DOHH2 (cell line): ENCODE data around the gene ARAP1.

Experiments used
- H3F3A ChIP-seq: fragments of 200-600 bp; sonication (generic), shearing (Covaris generic); 2 replicates; pipeline ENCODE4 v1.6.0; 2016; ENCODE audit warnings: antibody characterized with exemption, mild to moderate bottlenecking; ENCODE audit not compliant: control insufficient read depth, insufficient read depth
- H3K27ac ChIP-seq: fragments of 200-600 bp; sonication (generic); 2 replicates; pipeline ENCODE4 v1.5.1; 2014; ENCODE audit warnings: low read depth, mild to moderate bottlenecking, low read length, moderate library complexity
- H3K27me3 ChIP-seq: fragments of 200-600 bp; sonication (generic); 2 replicates; pipeline ENCODE4 v1.6.1; 2014; ENCODE audit warnings: mild to moderate bottlenecking, low read length, mixed read lengths; ENCODE audit not compliant: control insufficient read depth
- H3K36me3 ChIP-seq: fragments of 200-600 bp; sonication (generic); 2 replicates; pipeline ENCODE4 v1.6.1; 2014; ENCODE audit warnings: mild to moderate bottlenecking, low read length, moderate library complexity, mixed read lengths; ENCODE audit not compliant: control insufficient read depth
- H3K4me1 ChIP-seq: fragments of 200-600 bp; sonication (generic); 2 replicates; pipeline ENCODE4 v1.6.1; 2014; ENCODE audit warnings: mild to moderate bottlenecking, low read length, mixed read lengths; ENCODE audit not compliant: control insufficient read depth
- H3K4me2 ChIP-seq: fragments of 200-600 bp; sonication (generic); 2 replicates; pipeline ENCODE4 v1.6.0; 2014; ENCODE audit warnings: mild to moderate bottlenecking, low read length, moderate library complexity
- H3K4me3 ChIP-seq: fragments of 200-600 bp; sonication (generic); 2 replicates; pipeline ENCODE4 v1.5.1; 2014; ENCODE audit warnings: mild to moderate bottlenecking, low read length, mixed read lengths
- H3K79me2 ChIP-seq: fragments of 200-600 bp; sonication (generic); 2 replicates; pipeline ENCODE4 v1.6.1; 2014; ENCODE audit warnings: mild to moderate bottlenecking, low read length, mixed read lengths; ENCODE audit not compliant: control insufficient read depth
- H3K9me2 ChIP-seq: fragments of 200-600 bp; sonication (generic); replicated peaks from 2 replicates; pipeline ENCODE4 v1.6.1; 2014; ENCODE audit warnings: mild to moderate bottlenecking, low read length, mixed read lengths; ENCODE audit not compliant: control insufficient read depth
- H3K9me3 ChIP-seq: fragments of 200-600 bp; sonication (generic); 2 replicates; pipeline ENCODE4 v1.6.1; 2014; ENCODE audit warnings: antibody characterized with exemption, low read length, mixed read lengths; ENCODE audit not compliant: control insufficient read depth, insufficient read depth
- H4K20me1 ChIP-seq: fragments of 200-600 bp; sonication (generic); 2 replicates; pipeline ENCODE4 v1.6.0; 2014; ENCODE audit warnings: low read depth, mild to moderate bottlenecking, antibody characterized with exemption, low read length, moderate library complexity; ENCODE audit not compliant: control insufficient read depth, insufficient read depth
- EZH2phosphoT487 ChIP-seq: fragments of 200-600 bp; sonication (generic); IDR thresholded peaks from 2 replicates; pipeline ENCODE4 v1.6.1; 2017; ENCODE audit warnings: borderline replicate concordance, mild to moderate bottlenecking, antibody characterized with exemption, low read length, moderate library complexity, mixed read lengths
- TF ChIP-seq, protein P1 (sequence below): fragments of 200-600 bp; sonication (generic); IDR thresholded peaks from one replicate; pipeline ENCODE4 v1.5.1; 2014; ENCODE audit warnings: antibody characterized with exemption, mild to moderate bottlenecking, low read depth, low read length; ENCODE audit not compliant: poor library complexity, severe bottlenecking

Gene ARAP1

DNA sequence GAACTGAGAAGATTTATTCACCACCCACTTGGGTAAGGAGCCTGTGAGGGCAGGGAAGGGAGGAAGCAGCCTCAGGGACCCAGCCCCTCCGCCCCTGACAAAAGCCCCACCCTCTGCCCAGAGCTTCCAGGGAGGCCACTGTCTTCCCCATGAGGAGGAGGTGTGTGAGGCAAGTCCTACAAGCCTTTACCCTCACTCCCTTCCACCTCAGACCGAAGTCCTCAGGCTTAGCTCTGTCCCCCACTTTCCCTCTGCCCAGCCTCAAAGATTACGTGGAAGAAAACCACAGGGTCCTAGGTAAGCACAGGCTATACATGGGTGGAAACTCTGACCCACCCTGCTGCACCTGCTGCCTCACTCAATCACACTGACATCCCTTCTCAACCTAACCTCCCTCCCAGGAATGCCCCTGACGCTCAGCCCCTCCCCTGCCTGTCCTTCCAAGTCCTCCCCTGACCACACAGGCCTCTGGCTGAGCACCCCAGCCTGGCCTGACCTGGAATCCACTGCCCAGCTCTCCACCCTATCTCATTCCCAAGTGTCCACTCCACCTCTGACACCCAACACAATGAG is 3.6 kb upstream of the ARAP1 start:
- Histone ChIP-seq H3K9me3 (no peaks in the 10 kb centered on the region), H3K4me3 (no peak overlapping the region), H3K4me2 (no peak overlapping the region), H3K27ac (no peak overlapping the region), H3K4me1 (peaks cover 19% of the 10 kb centered on the region), H3K36me3 (no peaks in the 10 kb centered on the region), H3F3A (no peaks in the 10 kb centered on the region), H3K9me2 (no peaks in the 10 kb centered on the region), H3K79me2 (peaks cover 13% of the 10 kb centered on the region), H3K27me3 (no peaks in the 10 kb centered on the region), H4K20me1 (no peaks in the 10 kb centered on the region)
- TF ChIP-seq, protein P1, sequence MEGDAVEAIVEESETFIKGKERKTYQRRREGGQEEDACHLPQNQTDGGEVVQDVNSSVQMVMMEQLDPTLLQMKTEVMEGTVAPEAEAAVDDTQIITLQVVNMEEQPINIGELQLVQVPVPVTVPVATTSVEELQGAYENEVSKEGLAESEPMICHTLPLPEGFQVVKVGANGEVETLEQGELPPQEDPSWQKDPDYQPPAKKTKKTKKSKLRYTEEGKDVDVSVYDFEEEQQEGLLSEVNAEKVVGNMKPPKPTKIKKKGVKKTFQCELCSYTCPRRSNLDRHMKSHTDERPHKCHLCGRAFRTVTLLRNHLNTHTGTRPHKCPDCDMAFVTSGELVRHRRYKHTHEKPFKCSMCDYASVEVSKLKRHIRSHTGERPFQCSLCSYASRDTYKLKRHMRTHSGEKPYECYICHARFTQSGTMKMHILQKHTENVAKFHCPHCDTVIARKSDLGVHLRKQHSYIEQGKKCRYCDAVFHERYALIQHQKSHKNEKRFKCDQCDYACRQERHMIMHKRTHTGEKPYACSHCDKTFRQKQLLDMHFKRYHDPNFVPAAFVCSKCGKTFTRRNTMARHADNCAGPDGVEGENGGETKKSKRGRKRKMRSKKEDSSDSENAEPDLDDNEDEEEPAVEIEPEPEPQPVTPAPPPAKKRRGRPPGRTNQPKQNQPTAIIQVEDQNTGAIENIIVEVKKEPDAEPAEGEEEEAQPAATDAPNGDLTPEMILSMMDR, result no peak
- TF ChIP-seq EZH2phosphoT487, result no peak

DNA sequence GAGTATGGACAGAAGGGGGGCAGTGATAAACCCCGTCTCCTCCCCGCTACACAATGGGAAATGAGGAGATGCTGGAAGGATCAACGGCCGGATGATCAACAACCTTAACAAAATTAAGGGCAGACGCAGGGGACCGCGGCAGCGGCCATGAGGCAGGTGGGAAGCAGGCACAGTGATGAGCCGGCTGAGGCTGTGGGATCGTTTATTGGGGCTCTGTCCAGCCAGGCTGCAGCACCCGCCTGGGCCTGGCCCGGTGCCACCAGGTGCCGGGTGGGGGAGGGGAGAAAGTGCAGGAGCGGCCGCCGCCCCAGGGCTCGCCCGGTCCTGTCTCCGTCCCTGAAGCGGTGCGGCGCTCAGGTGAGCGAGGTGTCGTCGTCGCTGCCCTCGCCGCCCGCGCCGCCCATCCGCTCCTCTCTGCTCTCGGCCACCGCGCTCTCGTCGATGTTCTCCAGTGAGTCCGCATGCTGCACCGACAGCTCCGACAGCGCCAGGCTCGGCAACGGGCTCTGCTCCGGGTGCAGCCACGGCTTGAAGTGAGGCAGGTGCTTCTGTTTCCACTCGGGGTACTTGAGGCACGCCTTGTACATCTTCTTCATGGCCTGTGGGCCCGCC is 2.4 kb upstream of the ARAP1 start:
- Histone ChIP-seq H4K20me1 (no peaks in the 10 kb centered on the region), H3K4me1 (peaks cover 24% of the 10 kb centered on the region), H3K4me3 (no peak overlapping the region), H3K9me3 (no peaks in the 10 kb centered on the region), H3K9me2 (no peaks in the 10 kb centered on the region), H3K4me2 (no peak overlapping the region), H3K27me3 (no peaks in the 10 kb centered on the region), H3K27ac (no peak overlapping the region), H3K79me2 (peaks cover 23% of the 10 kb centered on the region), H3F3A (no peaks in the 10 kb centered on the region), H3K36me3 (no peaks in the 10 kb centered on the region)
- no peak for TF ChIP-seq EZH2phosphoT487
- TF ChIP-seq, protein P1, result no peak

DNA sequence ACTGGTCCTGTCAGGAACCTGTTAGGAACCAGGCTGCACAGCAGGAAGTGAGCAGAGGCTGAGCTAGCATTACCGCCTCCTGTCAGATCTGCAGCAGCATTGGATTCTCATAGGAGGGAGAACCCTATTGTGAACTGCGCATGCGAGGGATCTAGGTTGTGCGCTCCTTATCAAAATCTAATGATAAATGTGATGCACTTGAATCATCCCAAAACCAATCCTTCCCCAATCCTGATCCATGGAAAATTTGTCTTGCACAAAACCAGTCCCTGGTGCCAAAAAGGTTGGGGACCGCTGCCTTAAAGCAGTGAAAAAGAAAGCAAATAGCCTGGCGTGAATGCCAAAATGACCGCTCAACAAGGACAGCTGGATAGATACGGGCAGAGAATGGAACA is 1.9 kb upstream of the ARAP1 start:
- H3K9me2 ChIP-seq, result no peaks in the 10 kb centered on the region
- H3K27ac ChIP-seq, result no peak overlapping the region
- H3K79me2 ChIP-seq, result peaks cover 23% of the 10 kb centered on the region
- H3K4me2 ChIP-seq, result no peak overlapping the region
- no peaks in the 10 kb centered on the region for H4K20me1 ChIP-seq
- H3K4me1 ChIP-seq, result peaks cover 24% of the 10 kb centered on the region
- H3K9me3 ChIP-seq, result no peaks in the 10 kb centered on the region
- no peaks in the 10 kb centered on the region for H3K36me3 ChIP-seq
- H3K27me3 ChIP-seq, result no peaks in the 10 kb centered on the region
- H3F3A ChIP-seq, result no peaks in the 10 kb centered on the region
- no peak overlapping the region for H3K4me3 ChIP-seq
- TF ChIP-seq, protein P1, result no peak
- no peak for TF ChIP-seq EZH2phosphoT487
